Measurements from ENCODE around the gene ATG13.

DNA sequence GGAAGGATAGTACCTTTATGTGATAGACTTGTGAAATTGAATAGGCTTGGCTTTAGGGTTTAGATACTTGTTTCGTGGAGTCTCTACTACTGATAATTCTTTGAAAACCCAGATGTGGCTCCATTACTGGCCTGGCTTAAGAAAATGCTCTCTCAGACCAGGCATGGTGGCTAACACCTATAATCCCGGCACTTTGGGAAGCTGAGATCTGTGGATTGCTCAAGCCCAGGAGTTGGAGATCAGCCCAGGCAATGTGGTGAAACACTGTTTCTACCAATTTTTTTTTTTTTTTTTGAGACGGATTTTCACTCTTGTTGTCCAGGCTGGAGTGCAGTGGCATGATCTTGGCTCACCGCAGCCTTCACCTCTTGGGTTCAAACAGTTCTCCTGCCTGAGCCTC, 40.9 kb downstream of the ATG13 start:
- TF ChIP-seq, protein P1, sequence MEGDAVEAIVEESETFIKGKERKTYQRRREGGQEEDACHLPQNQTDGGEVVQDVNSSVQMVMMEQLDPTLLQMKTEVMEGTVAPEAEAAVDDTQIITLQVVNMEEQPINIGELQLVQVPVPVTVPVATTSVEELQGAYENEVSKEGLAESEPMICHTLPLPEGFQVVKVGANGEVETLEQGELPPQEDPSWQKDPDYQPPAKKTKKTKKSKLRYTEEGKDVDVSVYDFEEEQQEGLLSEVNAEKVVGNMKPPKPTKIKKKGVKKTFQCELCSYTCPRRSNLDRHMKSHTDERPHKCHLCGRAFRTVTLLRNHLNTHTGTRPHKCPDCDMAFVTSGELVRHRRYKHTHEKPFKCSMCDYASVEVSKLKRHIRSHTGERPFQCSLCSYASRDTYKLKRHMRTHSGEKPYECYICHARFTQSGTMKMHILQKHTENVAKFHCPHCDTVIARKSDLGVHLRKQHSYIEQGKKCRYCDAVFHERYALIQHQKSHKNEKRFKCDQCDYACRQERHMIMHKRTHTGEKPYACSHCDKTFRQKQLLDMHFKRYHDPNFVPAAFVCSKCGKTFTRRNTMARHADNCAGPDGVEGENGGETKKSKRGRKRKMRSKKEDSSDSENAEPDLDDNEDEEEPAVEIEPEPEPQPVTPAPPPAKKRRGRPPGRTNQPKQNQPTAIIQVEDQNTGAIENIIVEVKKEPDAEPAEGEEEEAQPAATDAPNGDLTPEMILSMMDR (IDR thresholded peaks at IDR 0.05), result no peak
- no peak for TF ChIP-seq POLR2A (IDR thresholded peaks at IDR 0.05)
